ENCODE data around the gene SRXN1.

- no peak for TF ChIP-seq ZNF792 (tag by site-specific recombination; IDR thresholded peaks at IDR 0.05)
- no peak for TF ChIP-seq CTCF (tag by site-specific recombination; IDR thresholded peaks at IDR 0.05)
- no peak for TF ChIP-seq ZNF274 (IDR thresholded peaks at IDR 0.05; ENCODE audit: low read length)
- no peak for TF ChIP-seq ZNF274 (tag by site-specific recombination; IDR thresholded peaks at IDR 0.05; ENCODE audit: borderline replicate concordance)
- no peak for TF ChIP-seq HOXA7 (CRISPR knock-in tag; IDR thresholded peaks at IDR 0.05; ENCODE audit: borderline replicate concordance)
- TF ChIP-seq ATF2 (tag by site-specific recombination; IDR thresholded peaks at IDR 0.05; ENCODE audit: low read depth), result no peak
- no peak for TF ChIP-seq REST (tag by site-specific recombination; IDR thresholded peaks at IDR 0.05)
- no peak for TF ChIP-seq YY1 (tag by site-specific recombination; IDR thresholded peaks at IDR 0.05)
- TF ChIP-seq ZNF398 (tag by site-specific recombination; IDR thresholded peaks at IDR 0.05), result no peak
- TF ChIP-seq ZNF423 (tag by site-specific recombination; IDR thresholded peaks at IDR 0.05), result no peak
Measured at GRCh38 chr20:610130-611046, 42.6 kb downstream of the SRXN1 start, which contains the start of gene TCF15.

All from HEK293 (cell line).